Activated B cell treated with CpG ODN at 0.5 μM for 24 hours (primary cell): Measurements from ENCODE around the gene FAM120C. TPM values are rescaled to one million over a fixed set of nuclear protein-coding genes. Genes with fewer than 3 reads are reported as not detected.

Experiments
- ATAC-seq: fragments of 200-7000 bp; cut with Tn5 transposase; one replicate; pipeline ENCODE4 v1.10.0; 2021; ENCODE audit warnings: low read depth, mild to moderate bottlenecking, moderate library complexity
- CTCF ChIA-PET: fragments of 350-600 bp; sonication (Branson Sonifier 250); formaldehyde crosslinking; loops from one replicate; lab custom pipeline; 2021; ENCODE audit warnings: antibody characterized with exemption; lab: Charles Lee
- POLR2A ChIA-PET: fragments of 350-600 bp; sonication (Branson Sonifier 250); formaldehyde crosslinking; loops from one replicate; lab custom pipeline; 2021; ENCODE audit warnings: antibody characterized with exemption; lab: Charles Lee
- DNase-seq: peaks from one replicate; pipeline ENCODE4 v3.0.0; 2022
- H3K27ac Mint-ChIP-seq: one replicate; pipeline ENCODE4 v1.8.0; 2020; ENCODE audit warnings: mixed read lengths
- H3K27me3 Mint-ChIP-seq: one replicate; pipeline ENCODE4 v1.8.0; 2021; ENCODE audit warnings: mixed read lengths
- H3K36me3 Mint-ChIP-seq: one replicate; pipeline ENCODE4 v1.8.0; 2021; ENCODE audit warnings: low read depth, mixed read lengths
- H3K4me1 Mint-ChIP-seq: one replicate; pipeline ENCODE4 v1.8.0; 2021; ENCODE audit warnings: mixed read lengths
- H3K4me3 Mint-ChIP-seq: one replicate; pipeline ENCODE4 v1.8.0; 2020; ENCODE audit warnings: mild to moderate bottlenecking, mixed read lengths
- H3K9me3 Mint-ChIP-seq: one replicate; pipeline ENCODE4 v1.8.0; 2020; ENCODE audit warnings: mixed read lengths
- intact Hi-C: fragments of 100-400 bp; cut with micrococcal nuclease; formaldehyde crosslinking; loops from one replicate; pipeline ENCODE4 v1.15.1; 2024
- total RNA-seq: library from RNA; stranded (reverse); gene quantifications from 2 replicates; pipeline ENCODE4 v1.2.3, GENCODE V29; 2022
- TF ChIP-seq, protein P1 (sequence below): fragments of 200-600 bp; IDR thresholded peaks from one replicate; pipeline ENCODE4 v1.8.0; 2022; ENCODE audit warnings: antibody characterized with exemption, mild to moderate bottlenecking

The FAM120C gene
- total RNA-seq, 1 donor from 2014 or later = 20.2 TPM

DNA sequence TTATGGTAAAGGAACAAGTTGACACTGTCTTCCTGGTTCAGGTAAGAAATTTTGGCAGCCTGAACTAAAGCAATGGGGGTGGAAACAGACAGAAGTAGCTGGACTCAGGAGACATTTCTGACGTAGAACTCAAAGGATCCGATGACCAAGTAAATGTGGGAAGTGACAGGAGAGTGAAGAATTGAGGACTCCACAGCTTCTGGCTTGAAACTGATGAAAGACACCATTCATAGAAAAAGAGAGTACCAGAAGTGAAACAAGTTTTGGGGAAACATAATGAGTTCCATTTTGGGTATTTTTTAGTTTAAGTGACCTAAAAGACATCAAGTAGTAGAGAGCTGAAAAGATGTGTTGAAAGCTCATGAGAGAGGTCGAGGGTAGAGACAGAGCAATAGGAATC is 5.7 kb downstream of the FAM120C start:
- peaks cover 48% of the 10 kb centered on the region for H3K36me3 Mint-ChIP-seq
- H3K27me3 Mint-ChIP-seq = no peaks in the 10 kb centered on the region
- DNase-seq = no peak
- ATAC-seq = no peak
- H3K27ac Mint-ChIP-seq = peak overlapping the region; percentile 26
- TF ChIP-seq, protein P1, sequence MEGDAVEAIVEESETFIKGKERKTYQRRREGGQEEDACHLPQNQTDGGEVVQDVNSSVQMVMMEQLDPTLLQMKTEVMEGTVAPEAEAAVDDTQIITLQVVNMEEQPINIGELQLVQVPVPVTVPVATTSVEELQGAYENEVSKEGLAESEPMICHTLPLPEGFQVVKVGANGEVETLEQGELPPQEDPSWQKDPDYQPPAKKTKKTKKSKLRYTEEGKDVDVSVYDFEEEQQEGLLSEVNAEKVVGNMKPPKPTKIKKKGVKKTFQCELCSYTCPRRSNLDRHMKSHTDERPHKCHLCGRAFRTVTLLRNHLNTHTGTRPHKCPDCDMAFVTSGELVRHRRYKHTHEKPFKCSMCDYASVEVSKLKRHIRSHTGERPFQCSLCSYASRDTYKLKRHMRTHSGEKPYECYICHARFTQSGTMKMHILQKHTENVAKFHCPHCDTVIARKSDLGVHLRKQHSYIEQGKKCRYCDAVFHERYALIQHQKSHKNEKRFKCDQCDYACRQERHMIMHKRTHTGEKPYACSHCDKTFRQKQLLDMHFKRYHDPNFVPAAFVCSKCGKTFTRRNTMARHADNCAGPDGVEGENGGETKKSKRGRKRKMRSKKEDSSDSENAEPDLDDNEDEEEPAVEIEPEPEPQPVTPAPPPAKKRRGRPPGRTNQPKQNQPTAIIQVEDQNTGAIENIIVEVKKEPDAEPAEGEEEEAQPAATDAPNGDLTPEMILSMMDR = no peak
- H3K9me3 Mint-ChIP-seq = no peaks in the 10 kb centered on the region
- POLR2A ChIA-PET = no interaction called here
- intact Hi-C loops = no loop called here
- CTCF ChIA-PET = no interaction called here
- peaks cover 65% of the 10 kb centered on the region for H3K4me1 Mint-ChIP-seq
- H3K4me3 Mint-ChIP-seq = no peak overlapping the region

DNA sequence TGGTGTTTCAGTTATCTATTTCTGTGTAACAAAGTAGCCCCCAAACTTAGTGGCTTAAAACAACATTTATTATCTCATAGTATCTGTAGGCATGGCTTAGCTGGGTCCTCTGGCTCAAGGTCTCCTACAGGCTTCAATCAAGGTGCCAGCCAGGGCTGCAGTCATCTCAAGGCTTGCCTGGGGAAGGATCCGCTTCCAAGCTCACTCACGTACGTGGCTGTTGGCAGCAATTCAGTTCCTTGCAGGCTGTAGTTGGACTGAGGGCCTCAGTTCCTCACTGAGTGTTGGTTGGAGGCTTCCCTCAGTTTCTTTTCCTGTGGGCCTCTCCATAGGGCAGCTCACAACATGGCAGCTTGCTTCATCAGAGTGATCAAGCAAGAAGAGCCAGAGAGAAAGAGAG is 9.3 kb downstream of the FAM120C start:
- ChIA-PET POLR2A (no interaction called here), CTCF (no interaction called here)
- Mint-ChIP-seq H3K9me3 (no peaks in the 10 kb centered on the region), H3K27me3 (no peaks in the 10 kb centered on the region), H3K36me3 (peaks cover 31% of the 10 kb centered on the region), H3K4me1 (peaks cover 31% of the 10 kb centered on the region), H3K4me3 (no peak overlapping the region), H3K27ac (no peak overlapping the region)
- ATAC-seq (no peak), DNase-seq (no peak)
- intact Hi-C loops = no loop called here
- TF ChIP-seq, protein P1 = no peak

DNA sequence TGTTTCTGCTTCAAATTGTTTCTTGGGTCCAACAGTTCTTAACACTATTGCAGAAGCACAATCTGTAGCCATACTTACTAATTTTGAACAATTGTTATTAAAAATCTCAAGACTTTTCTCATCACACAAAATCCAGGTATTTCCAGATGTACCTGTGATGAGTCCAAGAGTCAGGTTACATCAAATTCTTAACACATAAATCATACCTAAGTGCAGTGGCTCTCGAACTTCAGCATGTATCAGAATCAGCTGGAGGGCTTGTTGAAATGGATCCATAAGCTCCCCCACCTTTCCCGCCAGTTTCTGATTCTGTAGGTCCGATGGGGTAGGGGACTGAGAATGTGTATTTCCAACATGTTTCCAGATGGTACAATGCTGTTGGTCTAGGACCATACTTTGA is 10.6 kb downstream of the FAM120C start:
- Mint-ChIP-seq H3K27ac (no peak overlapping the region), H3K9me3 (no peaks in the 10 kb centered on the region), H3K4me1 (peaks cover 21% of the 10 kb centered on the region), H3K36me3 (peaks cover 26% of the 10 kb centered on the region), H3K4me3 (no peak overlapping the region), H3K27me3 (no peaks in the 10 kb centered on the region)
- no peak for ATAC-seq
- ChIA-PET POLR2A (no interaction called here), CTCF (no interaction called here)
- DNase-seq = no peak
- intact Hi-C loops = no loop called here
- TF ChIP-seq, protein P1 = no peak

DNA sequence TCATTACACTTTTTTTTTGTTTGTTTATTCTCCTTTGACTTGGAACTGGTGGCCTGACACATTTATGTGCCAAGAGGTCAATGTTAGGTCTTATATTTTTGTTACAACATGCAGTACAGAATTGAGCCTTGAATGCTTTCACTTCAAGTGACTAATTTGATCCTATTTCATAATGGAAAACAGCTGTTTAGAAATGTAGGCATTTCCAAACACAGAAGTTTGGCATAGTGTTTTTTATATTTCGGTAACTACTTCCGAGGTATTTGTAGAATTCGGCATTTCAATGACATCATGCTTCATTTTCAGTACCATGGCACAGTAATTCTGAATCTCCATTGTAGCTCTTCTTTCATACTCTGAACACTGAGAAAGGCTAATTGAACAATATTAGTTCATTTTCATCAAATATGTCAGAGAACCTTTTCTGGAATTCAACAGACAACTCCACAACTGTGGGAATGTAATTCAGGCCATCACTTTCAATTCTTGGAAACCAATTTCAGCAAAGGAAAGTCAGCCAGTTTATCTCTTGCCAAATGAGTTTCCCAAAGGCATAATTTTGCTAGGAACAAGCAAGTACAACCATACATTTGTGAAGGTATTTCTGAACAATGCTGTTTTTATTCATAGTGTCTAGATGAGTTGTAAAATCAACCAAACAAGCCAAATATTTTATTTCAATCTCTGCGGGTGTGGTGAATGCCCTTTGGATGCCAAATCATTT is 11.4 kb downstream of the FAM120C start:
- TF ChIP-seq, protein P1 = no peak
- Mint-ChIP-seq H3K36me3 (peaks cover 18% of the 10 kb centered on the region), H3K27ac (no peak overlapping the region), H3K4me1 (peaks cover 13% of the 10 kb centered on the region), H3K27me3 (no peaks in the 10 kb centered on the region), H3K4me3 (no peak overlapping the region), H3K9me3 (no peaks in the 10 kb centered on the region)
- ChIA-PET POLR2A (no interaction called here), CTCF (no interaction called here)
- ATAC-seq (no peak), DNase-seq (no peak)
- intact Hi-C loops = no loop called here

DNA sequence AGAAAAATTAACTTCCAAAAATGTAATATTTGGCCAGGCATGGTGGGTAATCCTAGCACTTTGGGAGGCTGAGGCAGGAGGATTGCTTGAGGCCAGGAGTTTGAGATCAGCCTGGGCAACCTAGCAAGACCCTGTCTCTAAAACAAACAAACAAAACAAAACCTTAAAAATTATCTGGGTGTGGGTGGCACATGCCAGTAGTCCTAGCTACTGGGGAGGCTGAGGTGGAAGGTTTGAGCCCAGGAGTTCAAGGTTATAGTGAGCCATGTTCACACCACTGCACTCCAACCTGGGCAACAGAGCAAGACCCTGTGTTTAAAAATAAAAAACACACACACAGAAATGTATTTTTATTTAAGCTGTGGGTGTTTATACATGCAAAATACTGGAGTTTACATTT is 12.0 kb downstream of the FAM120C start:
- H3K4me3 Mint-ChIP-seq = no peak overlapping the region
- H3K36me3 Mint-ChIP-seq = peaks cover 16% of the 10 kb centered on the region
- intact Hi-C loops = no loop called here
- H3K27me3 Mint-ChIP-seq = no peaks in the 10 kb centered on the region
- ATAC-seq (no peak), DNase-seq (no peak)
- peaks cover 13% of the 10 kb centered on the region for H3K4me1 Mint-ChIP-seq
- no peak overlapping the region for H3K27ac Mint-ChIP-seq
- ChIA-PET POLR2A (no interaction called here), CTCF (no interaction called here)
- TF ChIP-seq, protein P1 = no peak
- no peaks in the 10 kb centered on the region for H3K9me3 Mint-ChIP-seq
